ENCODE data around the gene CSTF2T.

Gene CSTF2T

DNA sequence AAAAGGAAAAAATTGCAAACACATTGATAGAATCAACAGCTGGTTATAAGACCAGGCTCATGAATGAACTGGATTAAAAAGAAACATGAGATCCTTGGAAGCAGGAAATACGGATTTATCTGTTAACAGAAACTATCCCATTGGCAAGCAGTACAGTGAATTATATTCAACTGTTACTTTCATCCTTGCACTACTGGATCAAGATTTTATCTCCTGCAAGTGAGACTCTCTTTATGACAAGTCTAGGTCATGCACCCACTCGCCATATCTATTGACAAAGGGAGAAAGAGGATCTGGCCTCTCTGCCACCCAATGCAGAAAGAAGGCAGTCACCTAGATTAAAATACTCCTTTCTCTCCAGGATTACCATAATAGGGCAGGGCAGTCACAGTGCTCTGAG is 41.4 kb downstream of the CSTF2T start:
- no peak overlapping the region for H3K4me3 ChIP-seq (ENCODE audit: low read depth, low read length)
- TF ChIP-seq, protein P1, sequence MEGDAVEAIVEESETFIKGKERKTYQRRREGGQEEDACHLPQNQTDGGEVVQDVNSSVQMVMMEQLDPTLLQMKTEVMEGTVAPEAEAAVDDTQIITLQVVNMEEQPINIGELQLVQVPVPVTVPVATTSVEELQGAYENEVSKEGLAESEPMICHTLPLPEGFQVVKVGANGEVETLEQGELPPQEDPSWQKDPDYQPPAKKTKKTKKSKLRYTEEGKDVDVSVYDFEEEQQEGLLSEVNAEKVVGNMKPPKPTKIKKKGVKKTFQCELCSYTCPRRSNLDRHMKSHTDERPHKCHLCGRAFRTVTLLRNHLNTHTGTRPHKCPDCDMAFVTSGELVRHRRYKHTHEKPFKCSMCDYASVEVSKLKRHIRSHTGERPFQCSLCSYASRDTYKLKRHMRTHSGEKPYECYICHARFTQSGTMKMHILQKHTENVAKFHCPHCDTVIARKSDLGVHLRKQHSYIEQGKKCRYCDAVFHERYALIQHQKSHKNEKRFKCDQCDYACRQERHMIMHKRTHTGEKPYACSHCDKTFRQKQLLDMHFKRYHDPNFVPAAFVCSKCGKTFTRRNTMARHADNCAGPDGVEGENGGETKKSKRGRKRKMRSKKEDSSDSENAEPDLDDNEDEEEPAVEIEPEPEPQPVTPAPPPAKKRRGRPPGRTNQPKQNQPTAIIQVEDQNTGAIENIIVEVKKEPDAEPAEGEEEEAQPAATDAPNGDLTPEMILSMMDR (IDR thresholded peaks at IDR 0.05; ENCODE audit: control insufficient read depth, extremely low read depth, insufficient read depth): no peak
- no peak for DNase-seq (ENCODE audit: low read depth)

DNA sequence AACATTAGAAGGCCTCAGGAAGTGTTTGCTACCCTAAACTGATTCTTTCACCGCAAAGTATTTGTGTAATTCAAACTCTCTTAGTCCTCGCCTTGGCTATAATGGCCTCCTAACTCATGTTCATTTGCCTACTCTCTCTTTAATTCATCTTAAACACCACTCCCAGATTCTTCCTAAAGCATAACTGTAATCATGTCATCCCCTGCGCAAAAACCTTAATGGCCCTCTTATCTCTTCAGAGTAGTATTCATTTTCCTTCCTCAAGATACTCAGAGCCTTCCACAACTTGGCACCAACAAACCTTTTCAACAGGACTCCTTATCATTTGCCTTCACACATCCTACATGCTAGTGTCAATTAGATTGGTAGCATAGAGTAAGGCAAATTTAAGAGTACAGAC is 42.9 kb downstream of the CSTF2T start:
- TF ChIP-seq, protein P1 (IDR thresholded peaks at IDR 0.05; ENCODE audit: control insufficient read depth, extremely low read depth, insufficient read depth): no peak
- no peak overlapping the region for H3K4me3 ChIP-seq (ENCODE audit: low read depth, low read length)
- no peak for DNase-seq (ENCODE audit: low read depth)

DNA sequence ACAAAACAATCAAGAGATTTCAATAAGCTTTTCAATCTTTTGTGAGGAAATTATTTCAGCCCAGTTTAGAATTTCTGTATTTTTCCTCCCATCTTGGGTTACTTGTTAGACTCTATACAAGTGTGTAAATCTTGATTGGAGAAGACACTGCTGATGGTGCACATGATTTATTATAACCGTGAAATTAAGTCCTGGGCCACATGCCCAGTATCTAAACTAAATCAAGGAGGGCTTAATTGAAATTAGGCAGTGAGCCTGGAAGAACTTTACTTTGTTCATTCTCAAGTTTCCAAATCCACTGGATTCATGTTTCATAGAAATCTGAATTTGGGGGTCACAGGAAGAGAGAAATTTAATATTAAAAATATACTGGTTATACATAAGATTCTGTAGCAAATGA is 44.5 kb downstream of the CSTF2T start:
- TF ChIP-seq, protein P1 (IDR thresholded peaks at IDR 0.05; ENCODE audit: control insufficient read depth, extremely low read depth, insufficient read depth): no peak
- DNase-seq (ENCODE audit: low read depth): no peak
- H3K4me3 ChIP-seq (ENCODE audit: low read depth, low read length): no peak overlapping the region

DNA sequence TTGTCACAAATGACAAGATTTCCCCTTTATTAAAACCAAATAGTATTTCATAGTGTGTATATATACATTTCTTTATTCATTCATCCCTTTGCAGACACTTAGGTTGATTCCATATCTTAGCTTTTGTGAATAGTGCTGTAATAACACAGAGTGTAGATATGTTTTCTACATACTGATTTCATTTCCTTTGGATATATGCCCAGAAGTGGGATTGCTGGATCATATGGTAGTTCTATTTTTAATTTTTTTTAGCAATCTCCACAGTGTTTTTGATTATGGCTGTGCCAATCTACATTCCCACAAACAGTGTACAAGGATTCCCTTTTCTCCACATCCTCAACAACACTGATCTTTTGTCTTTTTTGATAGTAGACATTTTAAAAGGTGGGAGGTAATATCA is 46.4 kb downstream of the CSTF2T start:
- H3K4me3 ChIP-seq (ENCODE audit: low read depth, low read length): no peak overlapping the region
- DNase-seq (ENCODE audit: low read depth): no peak
- TF ChIP-seq, protein P1 (IDR thresholded peaks at IDR 0.05; ENCODE audit: control insufficient read depth, extremely low read depth, insufficient read depth): no peak

DNA sequence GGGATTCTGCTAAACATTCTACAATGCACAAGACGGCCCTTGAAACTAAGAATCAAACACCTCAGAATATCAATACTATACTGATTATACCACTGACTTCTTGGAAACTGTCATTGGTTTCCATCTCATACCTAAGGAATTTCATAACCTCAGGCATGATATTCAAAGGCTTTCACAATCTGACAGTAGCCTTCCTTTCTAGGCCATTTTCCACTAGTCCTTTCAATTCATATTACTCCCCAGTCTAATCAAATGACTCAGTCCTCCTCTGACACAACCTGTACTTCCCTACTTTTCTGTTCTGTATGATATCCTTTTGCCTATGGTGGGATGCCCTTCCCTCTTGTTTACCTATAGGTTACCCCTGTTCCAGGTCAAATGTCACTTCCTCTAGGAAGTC is 48.3 kb downstream of the CSTF2T start:
- no peak for DNase-seq (ENCODE audit: low read depth)
- no peak overlapping the region for H3K4me3 ChIP-seq (ENCODE audit: low read depth, low read length)
- TF ChIP-seq, protein P1 (IDR thresholded peaks at IDR 0.05; ENCODE audit: control insufficient read depth, extremely low read depth, insufficient read depth): no peak

DNA sequence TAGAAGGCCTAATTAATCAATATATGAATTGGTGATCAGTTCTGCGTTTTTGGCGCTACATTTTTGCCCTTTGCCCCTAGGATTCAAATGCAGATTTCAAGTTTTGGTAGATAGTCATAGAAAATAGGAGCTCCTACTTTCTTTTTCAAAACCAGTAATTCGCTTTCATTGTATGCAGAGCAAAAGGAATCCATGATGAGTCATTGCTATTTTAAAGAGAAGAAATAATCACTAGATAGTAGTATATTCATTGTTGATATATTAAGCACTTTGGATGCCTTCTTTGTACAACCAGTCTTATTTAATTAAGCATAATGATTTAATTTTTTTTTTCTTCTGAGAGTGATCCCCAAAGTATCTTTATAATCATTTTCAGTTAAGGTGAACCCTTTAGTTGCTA is 50.3 kb downstream of the CSTF2T start:
- no peak for DNase-seq (ENCODE audit: low read depth)
- H3K4me3 ChIP-seq (ENCODE audit: low read depth, low read length): no peak overlapping the region
- TF ChIP-seq, protein P1 (IDR thresholded peaks at IDR 0.05; ENCODE audit: control insufficient read depth, extremely low read depth, insufficient read depth): no peak
